HepG2 (cell line): ENCODE results near the gene VASN. TPM values are rescaled to one million over a fixed set of nuclear protein-coding genes. Genes with fewer than 3 reads are reported as not detected.

ENCODE experiments used
- AHR ChIP-seq: IDR thresholded peaks from 2 replicates; pipeline ENCODE4 v1.6.1; 2018; ENCODE audit warnings: missing genetic modification reagents, missing compliant biosample characterization
- CBX2 ChIP-seq, 2 experiments: fragments of 200-600 bp in 1 of 2; sonication (generic); formaldehyde crosslinking in 1 of 2; IDR thresholded peaks; 2 replicates each; pipeline versions ENCODE4 v1.7.0 to v1.8.1; 2018 to 2022; ENCODE audit warnings: low read depth in 2 of 2, low read length in 1 of 2, mild to moderate bottlenecking in 1 of 2, missing genetic modification reagents in 1 of 2
- CBX5 ChIP-seq: sonication (generic); formaldehyde crosslinking; IDR thresholded peaks from 2 replicates; pipeline ENCODE4 v1.4.0; 2020; ENCODE audit warnings: missing genetic modification reagents, borderline replicate concordance
- GTF3A ChIP-seq: sonication (generic); formaldehyde crosslinking; conservative IDR thresholded peaks from 2 replicates; pipeline ENCODE4 v1.4.0; 2020; ENCODE audit warnings: mild to moderate bottlenecking, missing genetic modification reagents
- KAT7 ChIP-seq: IDR thresholded peaks from 2 replicates; pipeline ENCODE4 v1.6.1; 2018; ENCODE audit warnings: borderline replicate concordance, missing compliant biosample characterization
- NFATC3 ChIP-seq: sonication (generic); formaldehyde crosslinking; IDR thresholded peaks from 2 replicates; pipeline ENCODE4 v1.5.1; 2020; ENCODE audit warnings: mild to moderate bottlenecking, missing genetic modification reagents
- NRL ChIP-seq: sonication (generic); formaldehyde crosslinking; IDR thresholded peaks from 2 replicates; pipeline ENCODE4 v1.5.0; 2020; ENCODE audit warnings: missing genetic modification reagents, mild to moderate bottlenecking, moderate library complexity, borderline replicate concordance
- PHF21A ChIP-seq: sonication (generic); formaldehyde crosslinking; IDR thresholded peaks from 2 replicates; pipeline ENCODE4 v1.5.0; 2020; ENCODE audit warnings: mild to moderate bottlenecking, missing genetic modification reagents
- PITX1 ChIP-seq: sonication (generic); formaldehyde crosslinking; IDR thresholded peaks from 2 replicates; pipeline ENCODE4 v1.5.1; 2020; ENCODE audit warnings: mild to moderate bottlenecking, missing genetic modification reagents
- POLR2A ChIP-seq, 2 experiments: IDR thresholded peaks; 2 replicates each; pipeline ENCODE4 v1.6.1; 2011; ENCODE audit warnings: low read depth in 2 of 2, low read length in 2 of 2, mild to moderate bottlenecking in 1 of 2, moderate library complexity in 1 of 2; ENCODE audit not compliant: insufficient read depth in 1 of 2
- ZNF138 ChIP-seq: sonication (generic); formaldehyde crosslinking; IDR thresholded peaks from 2 replicates; pipeline ENCODE4 v1.5.0; 2020; ENCODE audit warnings: mild to moderate bottlenecking, low read depth, missing genetic modification reagents
- ZNF17 ChIP-seq: sonication (generic); formaldehyde crosslinking; IDR thresholded peaks from 2 replicates; pipeline ENCODE4 v1.5.0; 2020; ENCODE audit warnings: mild to moderate bottlenecking, missing genetic modification reagents
- ZNF230 ChIP-seq: sonication (generic); formaldehyde crosslinking; IDR thresholded peaks from 2 replicates; pipeline ENCODE4 v1.4.0; 2020; ENCODE audit warnings: mild to moderate bottlenecking, missing genetic modification reagents
- ZNF30 ChIP-seq: sonication (generic); formaldehyde crosslinking; IDR thresholded peaks from 2 replicates; pipeline ENCODE4 v1.5.0; 2020; ENCODE audit warnings: mild to moderate bottlenecking, missing genetic modification reagents
- ZNF501 ChIP-seq: sonication (generic); formaldehyde crosslinking; IDR thresholded peaks from 2 replicates; pipeline ENCODE4 v1.5.1; 2020; ENCODE audit warnings: mild to moderate bottlenecking, moderate library complexity, missing genetic modification reagents
- ZNF556 ChIP-seq: sonication (generic); formaldehyde crosslinking; IDR thresholded peaks from 2 replicates; pipeline ENCODE4 v1.4.0; 2020; ENCODE audit warnings: mild to moderate bottlenecking, missing genetic modification reagents, borderline replicate concordance
- ZNF614 ChIP-seq: IDR thresholded peaks from 2 replicates; pipeline ENCODE4 v1.6.1; 2018; ENCODE audit warnings: missing biosample characterization, missing genetic modification reagents, inconsistent platforms, borderline replicate concordance
- ZNF629 ChIP-seq: sonication (generic); formaldehyde crosslinking; conservative IDR thresholded peaks from 2 replicates; pipeline ENCODE4 v1.5.0; 2020; ENCODE audit warnings: missing genetic modification reagents
- ZNF652 ChIP-seq: IDR thresholded peaks from 2 replicates; pipeline ENCODE4 v1.6.1; 2016; ENCODE audit warnings: low read depth, borderline replicate concordance
- polyA plus RNA-seq, 8 experiments: library from polyadenylated mRNA; depleted of rRNA in 3 of 8; stranded (reverse) in 7 of 8; unstranded in 1 of 8; fragments of >200 nt; fragmentation: Illumina TruSeq in 4 of 8; extraction: Trizol in 4 of 8; gene quantifications; 2 replicates each; pipeline versions ENCODE4 v1.2.1 to v1.2.3, GENCODE V29; 2011 to 2016; ENCODE audit warnings: low read depth in 4 of 8, missing spikeins in 1 of 8, mixed read lengths in 1 of 8; ENCODE audit not compliant: insufficient read depth in 1 of 8
- total RNA-seq, 5 experiments: library from RNA; depleted of rRNA; stranded (reverse); fragments of >200 nt; fragmentation: Illumina TruSeq; extraction: Trizol; gene quantifications; 2 replicates each; pipeline ENCODE4 v1.2.3, GENCODE V29; 2016; ENCODE audit warnings: low read depth in 1 of 5
- TF ChIP-seq, protein P1 (sequence below): sonication (generic); formaldehyde crosslinking; IDR thresholded peaks from 2 replicates; pipeline ENCODE4 v1.5.1; 2020; ENCODE audit warnings: missing genetic modification reagents, mild to moderate bottlenecking, borderline replicate concordance
- TF ChIP-seq, protein P2 (sequence below): sonication (generic); formaldehyde crosslinking; IDR thresholded peaks from 2 replicates; pipeline ENCODE4 v1.4.0; 2020; ENCODE audit warnings: mild to moderate bottlenecking, missing genetic modification reagents, borderline replicate concordance
- TF ChIP-seq, protein P3 (sequence below): sonication (generic); formaldehyde crosslinking; IDR thresholded peaks from 2 replicates; pipeline ENCODE4 v1.5.0; 2020; ENCODE audit warnings: mild to moderate bottlenecking, missing genetic modification reagents
- TF ChIP-seq, protein P4 (sequence below): sonication (generic); formaldehyde crosslinking; IDR thresholded peaks from 2 replicates; pipeline ENCODE4 v1.5.0; 2020; ENCODE audit warnings: missing genetic modification reagents

The VASN gene
- total and polyA plus RNA-seq, 2 of the 13 experiments (the other 11 are each of a cell fraction or from before 2014, with no cell fraction given): 8.4 to 18.2 TPM

DNA sequence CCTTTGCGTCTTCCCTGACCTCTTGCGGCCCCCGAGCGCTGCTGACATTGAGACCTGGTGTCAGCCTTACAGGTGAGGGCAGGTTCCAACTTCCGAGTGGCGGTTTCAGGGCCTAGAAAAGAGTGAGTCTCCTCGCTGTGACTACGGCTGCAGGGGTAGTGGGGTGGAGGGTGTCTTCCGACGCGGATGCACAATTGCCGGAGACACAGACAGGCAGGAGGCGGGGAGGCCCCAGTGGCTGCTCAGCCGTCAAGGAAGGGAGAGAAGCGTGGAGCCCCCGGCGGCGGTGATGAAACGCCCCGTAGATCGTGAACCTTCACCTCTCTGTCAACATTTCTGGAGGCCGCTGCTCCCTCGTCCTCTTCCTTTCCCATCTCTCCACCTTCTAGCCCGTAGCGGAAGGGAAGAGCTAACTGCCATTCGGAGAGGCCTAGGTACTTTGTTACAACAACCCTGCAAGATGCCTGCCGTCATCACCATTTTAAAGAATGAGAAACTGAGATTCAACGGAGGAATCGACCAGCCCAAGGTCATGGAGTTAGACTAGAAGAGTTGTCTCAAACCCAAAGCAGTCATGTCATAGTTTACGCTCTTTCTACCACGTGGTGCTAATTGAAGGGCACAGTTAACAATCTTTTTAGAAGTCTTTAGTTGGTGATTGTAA lies 54.5 kb downstream of the VASN start (continued):
- TF ChIP-seq, protein P1, sequence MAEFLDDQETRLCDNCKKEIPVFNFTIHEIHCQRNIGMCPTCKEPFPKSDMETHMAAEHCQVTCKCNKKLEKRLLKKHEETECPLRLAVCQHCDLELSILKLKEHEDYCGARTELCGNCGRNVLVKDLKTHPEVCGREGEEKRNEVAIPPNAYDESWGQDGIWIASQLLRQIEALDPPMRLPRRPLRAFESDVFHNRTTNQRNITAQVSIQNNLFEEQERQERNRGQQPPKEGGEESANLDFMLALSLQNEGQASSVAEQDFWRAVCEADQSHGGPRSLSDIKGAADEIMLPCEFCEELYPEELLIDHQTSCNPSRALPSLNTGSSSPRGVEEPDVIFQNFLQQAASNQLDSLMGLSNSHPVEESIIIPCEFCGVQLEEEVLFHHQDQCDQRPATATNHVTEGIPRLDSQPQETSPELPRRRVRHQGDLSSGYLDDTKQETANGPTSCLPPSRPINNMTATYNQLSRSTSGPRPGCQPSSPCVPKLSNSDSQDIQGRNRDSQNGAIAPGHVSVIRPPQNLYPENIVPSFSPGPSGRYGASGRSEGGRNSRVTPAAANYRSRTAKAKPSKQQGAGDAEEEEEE (CRISPR knock-in tag): no peak
- TF ChIP-seq, protein P2, sequence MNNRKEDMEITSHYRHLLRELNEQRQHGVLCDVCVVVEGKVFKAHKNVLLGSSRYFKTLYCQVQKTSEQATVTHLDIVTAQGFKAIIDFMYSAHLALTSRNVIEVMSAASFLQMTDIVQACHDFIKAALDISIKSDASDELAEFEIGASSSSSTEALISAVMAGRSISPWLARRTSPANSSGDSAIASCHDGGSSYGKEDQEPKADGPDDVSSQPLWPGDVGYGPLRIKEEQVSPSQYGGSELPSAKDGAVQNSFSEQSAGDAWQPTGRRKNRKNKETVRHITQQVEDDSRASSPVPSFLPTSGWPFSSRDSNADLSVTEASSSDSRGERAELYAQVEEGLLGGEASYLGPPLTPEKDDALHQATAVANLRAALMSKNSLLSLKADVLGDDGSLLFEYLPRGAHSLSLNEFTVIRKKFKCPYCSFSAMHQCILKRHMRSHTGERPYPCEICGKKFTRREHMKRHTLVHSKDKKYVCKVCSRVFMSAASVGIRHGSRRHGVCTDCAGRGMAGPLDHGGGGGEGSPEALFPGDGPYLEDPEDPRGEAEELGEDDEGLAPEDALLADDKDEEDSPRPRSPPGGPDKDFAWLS: peak; percentile 90; the same call in 1 of the 2 replicates
- no peak for TF ChIP-seq ZNF652 (CRISPR knock-in tag)
- 0 out of 2 replicates have a peak, but pooled peaks have one; percentile 63 for TF ChIP-seq PHF21A (CRISPR knock-in tag)
- TF ChIP-seq GTF3A: no peak; the same call in 1 of the 2 replicates
- TF ChIP-seq ZNF17 (CRISPR knock-in tag): no peak
- peak; percentile 86 for TF ChIP-seq ZNF138
- peak; percentile 50; the same call in 1 of the 2 replicates for TF ChIP-seq ZNF614 (CRISPR knock-in tag)
- TF ChIP-seq, protein P3, sequence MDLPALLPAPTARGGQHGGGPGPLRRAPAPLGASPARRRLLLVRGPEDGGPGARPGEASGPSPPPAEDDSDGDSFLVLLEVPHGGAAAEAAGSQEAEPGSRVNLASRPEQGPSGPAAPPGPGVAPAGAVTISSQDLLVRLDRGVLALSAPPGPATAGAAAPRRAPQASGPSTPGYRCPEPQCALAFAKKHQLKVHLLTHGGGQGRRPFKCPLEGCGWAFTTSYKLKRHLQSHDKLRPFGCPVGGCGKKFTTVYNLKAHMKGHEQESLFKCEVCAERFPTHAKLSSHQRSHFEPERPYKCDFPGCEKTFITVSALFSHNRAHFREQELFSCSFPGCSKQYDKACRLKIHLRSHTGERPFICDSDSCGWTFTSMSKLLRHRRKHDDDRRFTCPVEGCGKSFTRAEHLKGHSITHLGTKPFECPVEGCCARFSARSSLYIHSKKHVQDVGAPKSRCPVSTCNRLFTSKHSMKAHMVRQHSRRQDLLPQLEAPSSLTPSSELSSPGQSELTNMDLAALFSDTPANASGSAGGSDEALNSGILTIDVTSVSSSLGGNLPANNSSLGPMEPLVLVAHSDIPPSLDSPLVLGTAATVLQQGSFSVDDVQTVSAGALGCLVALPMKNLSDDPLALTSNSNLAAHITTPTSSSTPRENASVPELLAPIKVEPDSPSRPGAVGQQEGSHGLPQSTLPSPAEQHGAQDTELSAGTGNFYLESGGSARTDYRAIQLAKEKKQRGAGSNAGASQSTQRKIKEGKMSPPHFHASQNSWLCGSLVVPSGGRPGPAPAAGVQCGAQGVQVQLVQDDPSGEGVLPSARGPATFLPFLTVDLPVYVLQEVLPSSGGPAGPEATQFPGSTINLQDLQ (CRISPR knock-in tag): peak; percentile 94
- TF ChIP-seq ZNF501 (CRISPR knock-in tag): peak; percentile 99
- TF ChIP-seq CBX2 (IDR thresholded peaks at IDR 0.05; ENCODE audit: low read depth, low read length): no peak
- no peak for TF ChIP-seq CBX2 (CRISPR knock-in tag; IDR thresholded peaks at IDR 0.05; ENCODE audit: low read depth)
- TF ChIP-seq CBX5: peak; percentile 14; the same call in 1 of the 2 replicates
- peak; percentile 24; the same call in 1 of the 2 replicates for TF ChIP-seq AHR (CRISPR knock-in tag)
- peak; percentile 89; the same call in 1 of the 2 replicates for TF ChIP-seq ZNF230
- TF ChIP-seq NRL: peak; percentile 93
- peak; percentile 85; the same call in 1 of the 2 replicates for TF ChIP-seq ZNF556 (CRISPR knock-in tag)
- TF ChIP-seq, protein P4, sequence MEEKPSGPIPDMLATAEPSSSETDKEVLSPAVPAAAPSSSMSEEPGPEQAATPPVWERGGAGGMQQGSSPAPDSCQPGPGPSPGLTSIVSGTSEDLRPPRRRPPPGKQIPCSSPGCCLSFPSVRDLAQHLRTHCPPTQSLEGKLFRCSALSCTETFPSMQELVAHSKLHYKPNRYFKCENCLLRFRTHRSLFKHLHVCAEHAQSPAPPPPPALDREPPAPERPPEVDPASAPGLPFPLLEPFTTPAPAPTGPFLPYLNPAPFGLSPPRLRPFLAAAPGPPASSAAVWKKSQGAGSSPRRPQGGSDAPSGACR (CRISPR knock-in tag): 0 out of 2 replicates have a peak, but pooled peaks have one; percentile 57
- 0 out of 2 replicates have a peak, but pooled peaks have one; percentile 25 for TF ChIP-seq ZNF629 (CRISPR knock-in tag)
- 0 out of 2 replicates have a peak, but pooled peaks have one; percentile 4 for TF ChIP-seq NFATC3
- TF ChIP-seq ZNF30 (CRISPR knock-in tag): peak; percentile 44; the same call in 1 of the 2 replicates
- peak; percentile 80; the same call in 1 of the 2 replicates for TF ChIP-seq KAT7 (CRISPR knock-in tag)
- TF ChIP-seq PITX1 (CRISPR knock-in tag): 0 out of 2 replicates have a peak, but pooled peaks have one; percentile 3
- peak in 1 of 2 experiments; percentile 32 for TF ChIP-seq POLR2A (IDR thresholded peaks at IDR 0.05; ENCODE audit: insufficient read depth in 1 of 2, low read depth in 2 of 2, low read length in 2 of 2)
